Measurements from ENCODE around the gene WASF1. TPM values are rescaled to one million over a fixed set of nuclear protein-coding genes. Genes with fewer than 3 reads are reported as not detected.
"Not testable (repeated sequence)": the region's sequence is repeated elsewhere in the genome, so short reads cannot be mapped to it uniquely, and the experiment has no call there.

Gene WASF1
- total RNA-seq, 4 donors from 2014 or later = 8.0 to 11.7 (median 8.7) TPM

DNA sequence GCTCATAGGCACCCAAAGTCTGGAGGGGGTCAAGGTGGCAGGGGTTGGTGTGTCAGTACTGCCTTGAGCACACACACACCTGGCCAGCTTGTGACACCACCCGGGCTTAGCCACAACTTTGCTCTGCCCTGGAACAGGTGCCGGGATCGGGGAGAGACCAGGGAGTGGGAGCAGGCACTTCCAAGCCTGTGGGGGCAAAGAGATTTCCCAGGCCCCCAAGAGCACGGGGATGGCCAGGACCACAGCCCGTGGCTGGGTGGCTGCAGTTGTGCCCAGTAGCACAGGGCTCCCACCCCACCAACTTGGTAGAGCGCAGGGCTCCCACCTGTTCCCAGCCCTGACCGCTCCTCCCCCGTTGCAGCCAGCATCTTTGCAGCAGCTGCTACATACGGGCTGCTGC lies 40.4 kb downstream of the WASF1 start:
- H3K4me3 ChIP-seq = no peak overlapping the region
- H3K27me3 ChIP-seq = no peaks in the 10 kb centered on the region
- WGBS, 2 donors = 98 to 99% methylated on average over 5 to 8 of the region's 9 CpGs
- TF ChIP-seq, protein P1, sequence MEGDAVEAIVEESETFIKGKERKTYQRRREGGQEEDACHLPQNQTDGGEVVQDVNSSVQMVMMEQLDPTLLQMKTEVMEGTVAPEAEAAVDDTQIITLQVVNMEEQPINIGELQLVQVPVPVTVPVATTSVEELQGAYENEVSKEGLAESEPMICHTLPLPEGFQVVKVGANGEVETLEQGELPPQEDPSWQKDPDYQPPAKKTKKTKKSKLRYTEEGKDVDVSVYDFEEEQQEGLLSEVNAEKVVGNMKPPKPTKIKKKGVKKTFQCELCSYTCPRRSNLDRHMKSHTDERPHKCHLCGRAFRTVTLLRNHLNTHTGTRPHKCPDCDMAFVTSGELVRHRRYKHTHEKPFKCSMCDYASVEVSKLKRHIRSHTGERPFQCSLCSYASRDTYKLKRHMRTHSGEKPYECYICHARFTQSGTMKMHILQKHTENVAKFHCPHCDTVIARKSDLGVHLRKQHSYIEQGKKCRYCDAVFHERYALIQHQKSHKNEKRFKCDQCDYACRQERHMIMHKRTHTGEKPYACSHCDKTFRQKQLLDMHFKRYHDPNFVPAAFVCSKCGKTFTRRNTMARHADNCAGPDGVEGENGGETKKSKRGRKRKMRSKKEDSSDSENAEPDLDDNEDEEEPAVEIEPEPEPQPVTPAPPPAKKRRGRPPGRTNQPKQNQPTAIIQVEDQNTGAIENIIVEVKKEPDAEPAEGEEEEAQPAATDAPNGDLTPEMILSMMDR (IDR thresholded peaks at IDR 0.05) = no peak
- no peak for TF ChIP-seq EP300 (IDR thresholded peaks at IDR 0.05)
- no peak for TF ChIP-seq POLR2A (IDR thresholded peaks at IDR 0.05)
- DNase-seq (ENCODE audit: low spot score in 2 of 2) = no peak
- no peak overlapping the region for H3K27ac ChIP-seq
- H3K36me3 ChIP-seq = peaks cover 0 to 11% (median 0%) of the 10 kb centered on the region in 3 donors
- H3K4me1 ChIP-seq = no peaks in the 10 kb centered on the region
- H3K9me3 ChIP-seq = peaks cover 0 to 8% (median 0%) of the 10 kb centered on the region in 4 donors

DNA sequence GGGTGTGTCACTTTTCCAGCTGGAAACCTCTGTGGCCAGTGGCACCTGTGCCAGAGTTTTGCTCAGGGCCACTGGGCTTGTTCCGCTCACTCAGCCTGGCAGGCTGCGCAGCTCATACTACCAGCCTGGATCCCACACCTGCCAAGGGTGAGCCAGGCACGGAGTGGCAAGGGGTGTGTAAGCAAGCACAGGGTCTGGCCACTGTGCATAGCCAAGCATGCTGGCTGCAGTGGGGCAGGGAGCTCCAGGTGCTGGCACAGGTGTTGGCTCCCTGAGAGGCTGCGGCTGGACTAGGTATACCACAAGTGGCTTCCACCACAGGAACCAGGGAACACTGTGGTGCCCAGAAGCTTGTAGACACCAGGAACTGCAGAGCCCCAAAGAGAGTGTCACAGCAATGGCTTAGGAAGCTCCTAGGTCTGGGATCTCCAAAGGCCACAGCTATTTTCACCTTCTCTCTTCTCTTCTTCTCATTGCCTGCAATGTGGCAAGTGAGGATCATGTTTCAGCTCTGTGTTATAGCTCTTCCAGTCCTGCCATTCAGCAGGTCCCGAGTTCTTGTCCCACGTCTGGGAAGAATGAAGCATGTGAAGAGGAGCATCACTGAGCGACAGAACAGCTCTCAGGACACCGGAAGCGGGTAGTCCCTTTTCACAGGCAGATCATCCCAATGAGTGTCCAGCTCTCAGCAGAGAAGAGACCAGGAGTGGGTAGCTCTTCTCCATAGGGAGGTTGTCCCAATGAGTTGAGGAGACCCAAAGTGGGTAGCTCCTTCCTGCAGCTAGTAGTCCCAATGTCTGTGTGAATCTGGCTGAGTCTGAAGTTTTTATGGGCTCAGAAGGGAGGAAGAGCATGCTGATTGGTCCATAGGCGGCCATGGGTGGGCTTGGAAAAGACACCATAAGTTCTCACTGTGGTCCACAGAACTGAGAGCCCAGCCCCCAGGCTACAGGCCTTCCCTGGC lies 41.3 kb downstream of the WASF1 start:
- no peak for DNase-seq (ENCODE audit: low spot score in 2 of 2)
- Histone ChIP-seq H3K27ac (no peak overlapping the region), H3K27me3 (no peaks in the 10 kb centered on the region), H3K4me3 (no peak overlapping the region), H3K4me1 (no peaks in the 10 kb centered on the region), H3K36me3 (peaks cover 0 to 11% (median 0%) of the 10 kb centered on the region in 3 donors), H3K9me3 (peaks cover 0 to 8% (median 0%) of the 10 kb centered on the region in 4 donors)
- no peak for TF ChIP-seq EP300 (IDR thresholded peaks at IDR 0.05)
- no peak for TF ChIP-seq POLR2A (IDR thresholded peaks at IDR 0.05)
- TF ChIP-seq, protein P1 (IDR thresholded peaks at IDR 0.05) = no peak
- 95 to 96% methylated on average over 9 to 10 of the region's 10 CpGs for WGBS, 2 donors

DNA sequence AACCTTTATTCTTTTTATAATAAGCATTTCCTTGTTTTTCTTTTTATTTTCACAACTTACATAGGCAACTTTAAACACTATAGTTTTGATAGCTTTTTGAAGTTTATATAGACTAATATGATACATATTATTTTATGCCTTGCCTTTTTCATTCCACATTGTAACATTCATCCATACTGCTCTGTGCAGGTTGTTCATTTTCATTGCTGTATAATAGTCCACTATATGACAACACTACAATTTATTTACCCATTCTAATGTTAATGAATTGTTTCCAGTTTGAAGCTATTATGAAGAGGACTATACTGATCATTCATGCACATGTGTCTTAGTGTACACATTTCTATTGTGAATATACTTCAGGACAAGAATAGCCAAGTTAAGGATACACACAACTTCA lies 49.1 kb downstream of the WASF1 start:
- TF ChIP-seq EP300 (IDR thresholded peaks at IDR 0.05) (no peak), POLR2A (IDR thresholded peaks at IDR 0.05) (no peak)
- TF ChIP-seq, protein P1 (IDR thresholded peaks at IDR 0.05) = no peak
- peaks cover 0 to 3% (median 0%) of the 10 kb centered on the region in 3 donors for H3K36me3 ChIP-seq
- H3K27me3 ChIP-seq = no peaks in the 10 kb centered on the region
- DNase-seq (ENCODE audit: low spot score in 2 of 2) = no peak
- no peak overlapping the region for H3K4me3 ChIP-seq
- peaks cover 0 to 6% (median 0%) of the 10 kb centered on the region in 4 donors for H3K9me3 ChIP-seq
- no peaks in the 10 kb centered on the region for H3K4me1 ChIP-seq
- H3K27ac ChIP-seq = no peak overlapping the region

DNA sequence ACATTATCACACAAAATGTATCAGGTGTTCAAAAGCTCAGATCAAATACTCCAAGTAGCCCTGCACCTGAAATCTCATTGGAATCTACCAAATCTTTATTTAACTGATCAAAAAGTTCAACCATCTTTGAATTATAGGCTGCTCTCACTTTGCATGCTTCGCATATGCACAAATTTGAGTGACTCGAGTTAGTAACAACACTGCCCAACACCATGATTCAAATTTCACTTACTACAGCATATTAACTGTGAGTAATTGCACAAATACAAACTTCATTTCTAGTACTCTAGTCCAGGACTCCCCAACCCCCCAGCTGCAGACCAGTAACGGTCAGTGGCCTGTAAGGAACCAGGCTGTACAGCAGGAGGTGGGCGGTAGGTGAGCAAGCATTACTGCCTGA lies 51.1 kb downstream of the WASF1 start:
- no peak overlapping the region for H3K27ac ChIP-seq
- H3K4me1 ChIP-seq = no peaks in the 10 kb centered on the region
- WGBS, 2 donors = 82 to 83% methylated on average over 4 of the region's 4 CpGs
- no peak overlapping the region for H3K4me3 ChIP-seq
- H3K9me3 ChIP-seq = peaks cover 0 to 6% (median 0%) of the 10 kb centered on the region in 4 donors
- H3K36me3 ChIP-seq = peaks cover 0 to 12% (median 0%) of the 10 kb centered on the region in 3 donors
- H3K27me3 ChIP-seq = no peaks in the 10 kb centered on the region
- TF ChIP-seq EP300 (IDR thresholded peaks at IDR 0.05) (no peak), POLR2A (IDR thresholded peaks at IDR 0.05) (no peak)
- TF ChIP-seq, protein P1 (IDR thresholded peaks at IDR 0.05) = no peak
- DNase-seq (ENCODE audit: low spot score in 2 of 2) = no peak

DNA sequence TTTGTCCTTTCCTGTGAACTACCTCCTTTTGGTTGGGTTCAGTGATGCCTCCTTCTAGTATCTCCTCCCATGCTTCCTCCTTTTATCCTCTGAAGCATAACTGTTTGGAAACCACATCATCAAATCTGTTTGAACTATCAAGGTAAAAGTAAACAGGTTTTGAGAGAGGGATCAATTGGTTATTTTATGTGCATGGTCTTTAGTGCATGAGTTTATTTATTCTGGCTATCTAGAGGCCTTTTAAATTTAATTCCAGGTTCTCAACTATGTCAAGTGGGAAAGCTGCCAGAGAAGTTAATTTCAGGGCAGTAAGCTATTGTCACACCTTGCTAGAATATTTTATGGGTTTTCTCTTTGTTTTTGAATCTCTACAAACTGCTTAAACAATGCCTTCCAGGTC lies 54.1 kb downstream of the WASF1 start:
- no peak overlapping the region for H3K4me3 ChIP-seq
- peaks cover 0 to 23% (median 0%) of the 10 kb centered on the region in 3 donors for H3K36me3 ChIP-seq
- H3K27me3 ChIP-seq = no peaks in the 10 kb centered on the region
- TF ChIP-seq, protein P1 (IDR thresholded peaks at IDR 0.05) = no peak
- no peak for TF ChIP-seq EP300 (IDR thresholded peaks at IDR 0.05)
- TF ChIP-seq POLR2A (IDR thresholded peaks at IDR 0.05) = no peak
- H3K9me3 ChIP-seq = peaks cover 0 to 9% (median 2%) of the 10 kb centered on the region in 4 donors
- H3K27ac ChIP-seq = no peak overlapping the region
- no peak for DNase-seq (ENCODE audit: low spot score in 2 of 2)
- H3K4me1 ChIP-seq = no peaks in the 10 kb centered on the region

DNA sequence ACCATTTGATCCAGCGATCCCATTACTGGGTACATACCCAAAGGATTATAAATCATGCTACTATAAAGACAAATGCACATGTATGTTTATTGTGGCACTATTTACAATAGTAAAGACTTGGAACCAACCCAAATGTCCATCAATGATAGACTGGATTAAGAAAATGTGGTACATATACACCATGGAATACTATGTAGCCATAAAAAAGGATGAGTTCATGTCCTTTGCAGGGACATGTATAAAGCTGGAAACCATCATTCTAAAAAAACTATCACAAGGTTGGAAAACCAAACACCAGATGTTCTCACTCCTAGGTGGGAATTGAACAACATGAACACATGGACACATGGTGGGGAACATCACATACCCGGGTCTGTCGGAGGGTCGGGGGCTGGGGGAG lies 57.8 kb downstream of the WASF1 start:
- not testable (repeated sequence) for H3K27ac ChIP-seq; H3K27me3 ChIP-seq; H3K9me3 ChIP-seq; H3K4me1 ChIP-seq; DNase-seq (ENCODE audit: low spot score in 2 of 2); H3K4me3 ChIP-seq
- WGBS, 2 donors = 97% methylated on average over 4 of the region's 4 CpGs
- peaks cover 0 to 23% (median 0%) of the 10 kb centered on the region in 3 donors for H3K36me3 ChIP-seq

All from tibial nerve (tissue), 4 donors.